Activated effector memory CD4-positive, alpha-beta T cell treated with Interleukin-2 at 50 U/mL for 16 hours (primary cell): ENCODE data around the gene SLC1A2.
A peak's percentile ranks its signal among the peaks of the same experiment; 100 is the strongest.

ENCODE experiments used
- DNase-seq: peaks from one replicate; pipeline ENCODE4 v3.0.0-alpha.2; 2020

The SLC1A2 gene

GRCh38 chr11:35412285-35412684 is 7.1 kb downstream of the SLC1A2 start:
- no peak for DNase-seq

GRCh38 chr11:35407041-35407440 is 12.3 kb downstream of the SLC1A2 start:
- no peak for DNase-seq

- DNase-seq: no peak
Measured at GRCh38 chr11:35404388-35404775, 15.0 kb downstream of the SLC1A2 start.

- no peak for DNase-seq
Measured at GRCh38 chr11:35403765-35404387, 15.5 kb downstream of the SLC1A2 start.

- DNase-seq: no peak
Measured at GRCh38 chr11:35402751-35403660, 16.4 kb downstream of the SLC1A2 start.

- DNase-seq: no peak
Measured at GRCh38 chr11:35398881-35399280, 20.5 kb downstream of the SLC1A2 start.

GRCh38 chr11:35394941-35395340 is 24.4 kb downstream of the SLC1A2 start:
- no peak for DNase-seq

- no peak for DNase-seq
Measured at GRCh38 chr11:35393098-35393497, 26.3 kb downstream of the SLC1A2 start.

- DNase-seq: peak; percentile 68
Measured at GRCh38 chr11:35391922-35392688, 27.3 kb downstream of the SLC1A2 start.

- no peak for DNase-seq
Measured at GRCh38 chr11:35390737-35391682, 28.3 kb downstream of the SLC1A2 start.

- no peak for DNase-seq
Measured at GRCh38 chr11:35389897-35390465, 29.4 kb downstream of the SLC1A2 start.

GRCh38 chr11:35389112-35389511 is 30.2 kb downstream of the SLC1A2 start:
- no peak for DNase-seq

- no peak for DNase-seq
Measured at GRCh38 chr11:35388061-35388460, 31.3 kb downstream of the SLC1A2 start.

- no peak for DNase-seq
Measured at GRCh38 chr11:35387111-35387982, 32.0 kb downstream of the SLC1A2 start.

- DNase-seq: no peak
Measured at GRCh38 chr11:35383953-35384352, 35.4 kb downstream of the SLC1A2 start.

GRCh38 chr11:35381709-35382322 is 37.5 kb downstream of the SLC1A2 start:
- no peak for DNase-seq

GRCh38 chr11:35380603-35381002 is 38.8 kb downstream of the SLC1A2 start:
- no peak for DNase-seq

GRCh38 chr11:35377262-35377661 is 42.1 kb downstream of the SLC1A2 start:
- DNase-seq: no peak

GRCh38 chr11:35376613-35377012 is 42.7 kb downstream of the SLC1A2 start:
- no peak for DNase-seq

GRCh38 chr11:35376118-35376510 is 43.2 kb downstream of the SLC1A2 start:
- no peak for DNase-seq
